Measurements from ENCODE around the gene CRELD2.

GRCh38 chr22:49915610-49916009, 2.8 kb upstream of the CRELD2 start:
- TF ChIP-seq CTCF (IDR thresholded peaks at IDR 0.05; ENCODE audit: low read length), result no peak
- no peak for TF ChIP-seq EZH2 (IDR thresholded peaks at IDR 0.05; ENCODE audit: borderline replicate concordance, low read length)

All from OCI-LY1 (cell line).